GM03348 (cell line): Measurements from ENCODE around the gene SLC66A1.
"Not testable (repeated sequence)": the region's sequence is repeated elsewhere in the genome, so short reads cannot be mapped to it uniquely, and the experiment has no call there.

Source experiments
- DNase-seq: peaks from one replicate; pipeline ENCODE4 v3.0.0; 2012; ENCODE audit warnings: low spot score

Gene SLC66A1

GRCh38 chr1:19311931-19312781 is at the start of gene SLC66A1, which contains the start of gene AKR7A2:
TSS of gene SLC66A1 (plus strand) at chr1:19312326. CDS start at chr1:19317678, 5,352 bp downstream.
TSS of gene AKR7A2 (minus strand) at chr1:19312144. CDS start at chr1:19312124, 20 bp downstream.
- DNase-seq = peak; percentile 100

GRCh38 chr1:19262744-19263143 is 49.4 kb upstream of the SLC66A1 start:
- DNase-seq = no peak

- no peak for DNase-seq
These were observed 43.7 kb upstream of the SLC66A1 start for GRCh38 chr1:19268445-19268844.

GRCh38 chr1:19269427-19270342 is 42.4 kb upstream of the SLC66A1 start:
- DNase-seq = not testable (repeated sequence)

GRCh38 chr1:19270343-19270730 is 41.8 kb upstream of the SLC66A1 start:
- DNase-seq = not testable (repeated sequence)

- DNase-seq = no peak
These were observed 40.1 kb upstream of the SLC66A1 start for GRCh38 chr1:19272064-19272463.

- DNase-seq = no peak
These were observed 38.9 kb upstream of the SLC66A1 start for GRCh38 chr1:19273106-19273843.

GRCh38 chr1:19273844-19274531 is 38.1 kb upstream of the SLC66A1 start:
- DNase-seq = not testable (repeated sequence)

- DNase-seq = no peak
These were observed 37.5 kb upstream of the SLC66A1 start for GRCh38 chr1:19274636-19275035.

- DNase-seq = no peak
These were observed 28.2 kb upstream of the SLC66A1 start for GRCh38 chr1:19283891-19284290.

- DNase-seq = no peak
These were observed 27.2 kb upstream of the SLC66A1 start for GRCh38 chr1:19284881-19285280.

- DNase-seq = not testable (repeated sequence)
These were observed 26.8 kb upstream of the SLC66A1 start for GRCh38 chr1:19285366-19285765.

- not testable (repeated sequence) for DNase-seq
These were observed 26.3 kb upstream of the SLC66A1 start for GRCh38 chr1:19285807-19286206.

- no peak for DNase-seq
These were observed 24.5 kb upstream of the SLC66A1 start for GRCh38 chr1:19287436-19288185.

- DNase-seq = peak; percentile 84
These were observed 23.5 kb upstream of the SLC66A1 start, which contains the start of gene AKR7A3 for GRCh38 chr1:19288324-19289241. TSS of gene AKR7A3 (minus strand) at chr1:19288770. CDS start at chr1:19288709, 61 bp downstream.

GRCh38 chr1:19289244-19289643 is 22.9 kb upstream of the SLC66A1 start:
- DNase-seq = no peak

- no peak for DNase-seq
These were observed 17.5 kb upstream of the SLC66A1 start for GRCh38 chr1:19294638-19295037.

GRCh38 chr1:19300211-19300610 is 11.9 kb upstream of the SLC66A1 start:
- no peak for DNase-seq

GRCh38 chr1:19304081-19304480 is 8.0 kb upstream of the SLC66A1 start:
- not testable (repeated sequence) for DNase-seq
